BJ (cell line): Measurements from ENCODE around the gene DCLK1. TPM values are rescaled to one million over a fixed set of nuclear protein-coding genes. Genes with fewer than 3 reads are reported as not detected.

Source experiments
- CTCF ChIA-PET: fragments of 350-600 bp; formaldehyde crosslinking; extraction: SDS; loops from one replicate; lab custom pipeline; 2021; ENCODE audit warnings: antibody characterized with exemption, inconsistent platforms; lab: Yijun Ruan, JAX
- POLR2A ChIA-PET: fragments of 300-600 bp; sonication (Branson Sonifier 250); formaldehyde crosslinking; extraction: SDS; loops from one replicate; lab custom pipeline; 2021; ENCODE audit warnings: antibody characterized with exemption; lab: Charles Lee
- DNase-seq: peaks from one replicate; pipeline ENCODE4 v3.0.0-alpha.2; 2011; ENCODE audit warnings: low read depth
- H3K27me3 ChIP-seq: 2 replicates; pipeline ENCODE4 v1.6.0; 2011; ENCODE audit warnings: low read length; ENCODE audit not compliant: control insufficient read depth, insufficient read depth
- H3K36me3 ChIP-seq: 2 replicates; pipeline ENCODE4 v1.5.1; 2011; ENCODE audit warnings: low read length; ENCODE audit not compliant: control insufficient read depth, insufficient read depth
- H3K4me3 ChIP-seq: 2 replicates; pipeline ENCODE4 v1.5.1; 2011; ENCODE audit warnings: low read depth, mild to moderate bottlenecking, control low read depth, low read length
- CTCF ChIP-seq: IDR thresholded peaks from 2 replicates; pipeline ENCODE4 v1.5.1; 2011; ENCODE audit warnings: low read depth, mild to moderate bottlenecking, control low read depth, inconsistent platforms, low read length, moderate library complexity; ENCODE audit not compliant: insufficient read depth
- polyA plus RNA-seq: library from polyadenylated mRNA; depleted of rRNA; stranded (reverse); fragments of >200 nt; gene quantifications from 2 replicates; pipeline ENCODE4 v1.2.3, GENCODE V29; 2011

The DCLK1 gene
- polyA plus RNA-seq, 1 experiment = 1.1 TPM

DNA sequence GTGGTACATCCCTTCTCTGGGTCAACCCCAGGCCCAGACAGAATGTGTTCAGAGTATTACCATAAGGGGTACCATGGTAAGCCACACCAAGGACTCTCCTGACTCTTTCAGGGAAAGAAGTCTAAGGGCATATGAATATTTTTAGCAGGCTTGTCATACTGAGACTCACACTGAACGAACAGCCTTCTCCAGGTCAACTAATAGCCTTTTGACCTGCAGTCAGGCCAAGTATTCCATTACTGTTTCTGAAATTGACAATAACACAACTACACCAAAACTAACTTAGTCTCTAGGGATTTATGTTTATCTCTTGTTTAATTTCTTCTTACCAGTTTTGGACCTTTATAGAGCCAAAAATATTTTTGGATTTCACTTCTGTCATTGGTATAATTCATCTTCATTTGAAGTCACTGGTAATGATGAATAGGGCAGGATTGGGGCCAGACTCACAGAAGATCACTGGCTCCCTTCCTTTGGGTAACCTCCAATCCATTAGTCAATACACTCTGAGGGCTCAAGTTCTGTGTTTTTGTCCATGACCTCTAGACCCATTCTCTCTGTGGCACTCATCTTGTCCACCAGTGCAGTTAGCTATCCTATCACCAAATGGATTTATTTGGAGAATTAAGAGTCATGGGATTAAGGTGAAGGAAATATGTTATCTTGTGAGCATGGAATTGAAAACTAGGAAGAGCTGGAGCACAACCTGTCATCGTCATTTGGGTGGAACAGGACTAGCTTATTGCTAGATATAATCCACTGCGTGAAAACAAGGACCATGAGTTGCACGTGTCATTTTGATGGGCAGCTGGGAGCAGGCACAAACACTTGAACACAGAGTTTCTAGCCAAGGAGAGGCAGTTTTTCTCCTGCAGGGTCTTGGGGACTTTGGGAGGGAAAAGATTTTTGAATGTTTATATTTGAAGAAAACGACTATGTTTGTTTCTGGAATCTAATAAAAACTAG is 313.3 kb downstream of the DCLK1 start:
- no peak for TF ChIP-seq CTCF
- no peak for DNase-seq
- Histone ChIP-seq H3K36me3 (no peaks in the 10 kb centered on the region), H3K4me3 (no peak overlapping the region), H3K27me3 (no peaks in the 10 kb centered on the region)
- ChIA-PET POLR2A (interaction anchor here (0.6 kb wide), 1 partner anchor 28 kb away, joined by 3 read pairs; no protein-coding TSS in a partner anchor), CTCF (interaction anchor here (0.6 to 5.1 kb wide), 36 partner anchors 9 to 1503 kb away, joined by 3 to 61 read pairs (median 3); partner anchors contain the start of gene MAB21L1)

GRCh38 chr13:35814605-35815011 is 316.6 kb downstream of the DCLK1 start:
- Histone ChIP-seq H3K27me3 (no peaks in the 10 kb centered on the region; the same call in 1 of the 2 replicates), H3K4me3 (no peak overlapping the region), H3K36me3 (no peaks in the 10 kb centered on the region)
- no peak for TF ChIP-seq CTCF
- POLR2A ChIA-PET = no interaction called here
- CTCF ChIA-PET = interaction anchor here (1.5 kb wide), 1 partner anchor 12 kb away, joined by 5 read pairs; no protein-coding TSS in a partner anchor
- DNase-seq = no peak

DNA sequence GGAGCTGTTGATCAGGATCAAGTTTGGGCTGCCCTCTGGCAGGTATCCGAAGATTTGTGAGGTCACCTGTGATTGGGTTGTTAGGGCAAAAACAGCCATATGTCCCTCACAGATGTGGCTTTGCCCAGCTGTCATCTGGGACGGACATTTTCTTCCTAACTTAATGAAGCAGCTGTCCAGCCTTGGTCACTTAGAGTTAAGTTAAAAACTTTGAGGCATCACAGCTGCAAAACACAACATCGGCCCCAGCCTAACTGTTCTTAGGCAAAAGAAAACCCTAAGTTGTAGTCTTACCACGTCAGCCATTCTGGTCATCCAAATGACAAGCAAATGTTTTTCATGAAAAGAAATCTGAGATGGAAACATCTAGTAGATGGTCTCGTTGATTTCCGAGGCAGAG is 318.4 kb downstream of the DCLK1 start:
- CTCF ChIA-PET = interaction anchor here (0.9 to 2.7 kb wide), 3 partner anchors 10 to 92 kb away, joined by 3 to 7 read pairs (median 3); no protein-coding TSS in a partner anchor
- no peak for DNase-seq
- H3K27me3 ChIP-seq = no peaks in the 10 kb centered on the region; the same call in 1 of the 2 replicates
- no peak overlapping the region for H3K4me3 ChIP-seq
- TF ChIP-seq CTCF = no peak
- H3K36me3 ChIP-seq = no peaks in the 10 kb centered on the region
- POLR2A ChIA-PET = no interaction called here

DNA sequence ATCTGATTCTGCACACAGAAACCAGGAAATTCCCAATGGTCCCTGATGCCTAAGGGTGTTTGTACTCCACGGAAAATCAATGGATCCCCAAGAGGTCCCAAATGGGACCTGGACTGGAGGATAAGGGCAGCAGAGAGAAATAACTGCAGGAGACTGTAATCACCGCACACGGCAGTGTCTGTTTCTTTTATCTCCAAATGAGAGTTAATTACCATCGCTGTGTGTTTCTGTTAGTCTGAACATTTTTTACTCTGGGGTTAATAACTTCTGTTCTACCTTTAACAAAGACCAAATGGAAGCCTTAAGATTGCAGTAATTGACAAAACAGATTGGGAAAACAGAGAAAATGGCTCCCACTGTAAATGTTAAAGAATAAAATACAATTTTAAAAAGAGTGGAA is 320.9 kb downstream of the DCLK1 start:
- TF ChIP-seq CTCF = no peak
- ChIA-PET CTCF (interaction anchor here (2.7 kb wide), 1 partner anchor 21 kb away, joined by 7 read pairs; no protein-coding TSS in a partner anchor), POLR2A (no interaction called here)
- Histone ChIP-seq H3K36me3 (no peaks in the 10 kb centered on the region), H3K4me3 (no peak overlapping the region), H3K27me3 (no peaks in the 10 kb centered on the region; the same call in 1 of the 2 replicates)
- DNase-seq = no peak

DNA sequence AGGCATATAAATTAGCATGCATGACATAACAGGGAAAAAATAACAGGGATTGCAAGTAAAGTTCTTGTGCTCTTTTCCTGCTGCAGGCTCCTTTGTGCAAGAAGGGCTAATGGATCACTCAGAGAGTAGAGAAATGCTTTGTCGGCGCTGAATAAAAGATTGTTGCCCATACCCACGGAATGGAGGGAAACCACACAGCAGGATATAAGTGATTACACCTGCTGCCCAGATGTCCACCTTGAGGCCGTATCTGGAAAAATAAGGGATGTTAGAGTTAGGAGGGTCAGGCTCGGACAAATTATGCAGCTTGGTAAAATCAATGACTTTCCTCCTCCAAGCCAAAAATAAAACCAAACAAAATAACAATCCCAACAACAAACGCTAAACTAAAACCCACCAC is 322.3 kb downstream of the DCLK1 start:
- no peak for TF ChIP-seq CTCF
- H3K4me3 ChIP-seq = no peak overlapping the region
- no peaks in the 10 kb centered on the region; the same call in 1 of the 2 replicates for H3K27me3 ChIP-seq
- CTCF ChIA-PET = interaction anchor here (2.0 kb wide), 1 partner anchor 10 kb away, joined by 8 read pairs; no protein-coding TSS in a partner anchor
- H3K36me3 ChIP-seq = no peaks in the 10 kb centered on the region
- DNase-seq = no peak
- POLR2A ChIA-PET = no interaction called here
